Measurements from ENCODE around the gene ZNF236. TPM values are rescaled to one million over a fixed set of nuclear protein-coding genes. Genes with fewer than 3 reads are reported as not detected.

ZNF236 gene
- polyA plus RNA-seq, 3 donors: 1.7 to 6.5 (median 2.4) TPM

- Mint-ChIP-seq H3K27me3 (ENCODE audit: low read depth in 3 of 3) (peaks cover 0 to 3% (median 0%) of the 10 kb centered on the region in 3 donors), H3K4me1 (no peaks in the 10 kb centered on the region), H3K9me3 (no peaks in the 10 kb centered on the region), H3K27ac (no peak overlapping the region), H3K4me3 (no peak overlapping the region), H3K36me3 (peaks cover 67 to 76% of the 10 kb centered on the region in 2 donors)
- no peak for DNase-seq
- intact Hi-C loops (cut with micrococcal nuclease): no loop called here
- H3K27ac ChIP-seq (ENCODE audit: low read depth in 1 of 2, low read length in 2 of 2): no peak overlapping the region
- H3K9ac ChIP-seq (ENCODE audit: insufficient read depth, low read length, poor library complexity, severe bottlenecking): no peak overlapping the region
- H3K36me3 ChIP-seq (replicated peaks in 1 of 2; ENCODE audit: control insufficient read depth in 1 of 2, insufficient read depth in 2 of 2, low read length in 2 of 2): peaks cover 58 to 96% of the 10 kb centered on the region in 2 donors
- H3K79me2 ChIP-seq (ENCODE audit: insufficient read depth, low read length): no peaks in the 10 kb centered on the region
- no peak overlapping the region for H2AFZ ChIP-seq (ENCODE audit: insufficient read depth, low read depth, low read length, poor library complexity, severe bottlenecking)
- no peak overlapping the region for H3K4me3 ChIP-seq (replicated peaks in 1 of 3; ENCODE audit: low read depth in 2 of 3, low read length in 3 of 3)
- H3K27me3 ChIP-seq (ENCODE audit: control insufficient read depth in 2 of 2, insufficient read depth in 2 of 2, low read length in 2 of 2): no peaks in the 10 kb centered on the region
- H3K9me3 ChIP-seq (replicated peaks in 1 of 2; ENCODE audit: control insufficient read depth in 1 of 2, insufficient read depth in 1 of 2, low read length in 2 of 2): no peaks in the 10 kb centered on the region
- H4K20me1 ChIP-seq (ENCODE audit: insufficient read depth, low read length): no peaks in the 10 kb centered on the region
- no peak for TF ChIP-seq CTCF (IDR thresholded peaks at IDR 0.05)
- H3K4me1 ChIP-seq (ENCODE audit: control insufficient read depth in 1 of 2, insufficient read depth in 2 of 2, low read length in 2 of 2): no peaks in the 10 kb centered on the region
- H3K4me2 ChIP-seq (replicated peaks; ENCODE audit: extremely low read depth, low read length, poor library complexity, severe bottlenecking): no peak overlapping the region
- 97% methylated on average over 15 of the region's 17 CpGs for WGBS (ENCODE audit: insufficient coverage)
Observed at GRCh38 chr18:76880026-76880425, 57.7 kb downstream of the ZNF236 start.

- H3K27ac ChIP-seq (ENCODE audit: low read depth in 1 of 2, low read length in 2 of 2): no peak overlapping the region
- H2AFZ ChIP-seq (ENCODE audit: insufficient read depth, low read depth, low read length, poor library complexity, severe bottlenecking): no peak overlapping the region
- Mint-ChIP-seq H3K27ac (no peak overlapping the region), H3K4me1 (no peaks in the 10 kb centered on the region), H3K36me3 (peaks cover 72 to 76% of the 10 kb centered on the region in 2 donors), H3K4me3 (no peak overlapping the region), H3K9me3 (peaks cover 0 to 2% (median 0%) of the 10 kb centered on the region in 7 donors), H3K27me3 (ENCODE audit: low read depth in 3 of 3) (peaks cover 0 to 3% (median 0%) of the 10 kb centered on the region in 3 donors)
- no peak overlapping the region for H3K4me2 ChIP-seq (replicated peaks; ENCODE audit: extremely low read depth, low read length, poor library complexity, severe bottlenecking)
- no peaks in the 10 kb centered on the region for H3K9me3 ChIP-seq (replicated peaks in 1 of 2; ENCODE audit: control insufficient read depth in 1 of 2, insufficient read depth in 1 of 2, low read length in 2 of 2)
- no peaks in the 10 kb centered on the region for H3K79me2 ChIP-seq (ENCODE audit: insufficient read depth, low read length)
- DNase-seq: no peak
- no peaks in the 10 kb centered on the region for H3K27me3 ChIP-seq (ENCODE audit: control insufficient read depth in 2 of 2, insufficient read depth in 2 of 2, low read length in 2 of 2)
- H3K4me1 ChIP-seq (ENCODE audit: control insufficient read depth in 1 of 2, insufficient read depth in 2 of 2, low read length in 2 of 2): no peaks in the 10 kb centered on the region
- intact Hi-C loops (cut with micrococcal nuclease): no loop called here
- WGBS (ENCODE audit: insufficient coverage): 100% methylated on average over 4 of the region's 4 CpGs
- no peaks in the 10 kb centered on the region for H4K20me1 ChIP-seq (ENCODE audit: insufficient read depth, low read length)
- peaks cover 58 to 98% of the 10 kb centered on the region in 2 donors for H3K36me3 ChIP-seq (replicated peaks in 1 of 2; ENCODE audit: control insufficient read depth in 1 of 2, insufficient read depth in 2 of 2, low read length in 2 of 2)
- H3K9ac ChIP-seq (ENCODE audit: insufficient read depth, low read length, poor library complexity, severe bottlenecking): no peak overlapping the region
- no peak overlapping the region for H3K4me3 ChIP-seq (replicated peaks in 1 of 3; ENCODE audit: low read depth in 2 of 3, low read length in 3 of 3)
- TF ChIP-seq CTCF (IDR thresholded peaks at IDR 0.05): no peak
Observed at GRCh38 chr18:76881744-76882143, 59.4 kb downstream of the ZNF236 start.
